OCI-LY3 (cell line): ENCODE measurements around the gene IL36B.

Source experiments
- H2AFZ ChIP-seq: fragments of 200-600, 300-600 bp; shearing (Covaris generic); 2 replicates; pipeline ENCODE4 v1.6.0; 2014; ENCODE audit warnings: antibody characterized with exemption, low read depth, low read length
- H3K27ac ChIP-seq: fragments of 200-600, 300-600 bp; sonication (generic); 2 replicates; pipeline ENCODE4 v1.5.1; 2014; ENCODE audit warnings: mild to moderate bottlenecking, low read length, moderate library complexity, mixed read lengths
- H3K27me3 ChIP-seq: fragments of 200-600, 300-600 bp; sonication (generic); 2 replicates; pipeline ENCODE4 v1.6.1; 2014; ENCODE audit warnings: low read depth, low read length, mixed read lengths
- H3K36me3 ChIP-seq: fragments of 200-600, 300-600 bp; sonication (generic); replicated peaks from 2 replicates; pipeline ENCODE3; 2014; ENCODE audit warnings: low read depth, low read length, mixed read lengths
- H3K4me1 ChIP-seq: fragments of 300-600, 200-600 bp; sonication (generic); 2 replicates; pipeline ENCODE4 v1.6.1; 2014; ENCODE audit warnings: low read length, mixed read lengths
- H3K4me2 ChIP-seq: fragments of 200-600, 300-600 bp; sonication (generic); 2 replicates; pipeline ENCODE4 v1.6.1; 2014; ENCODE audit warnings: low read length, mixed read lengths
- H3K4me3 ChIP-seq: fragments of 300-600, 200-600 bp; sonication (generic); 2 replicates; pipeline ENCODE4 v1.5.1; 2014; ENCODE audit warnings: antibody characterized with exemption, mild to moderate bottlenecking, low read length, moderate library complexity
- H3K79me2 ChIP-seq: fragments of 300-600, 200-600 bp; shearing (Covaris generic); 2 replicates; pipeline ENCODE4 v1.6.1; 2014; ENCODE audit warnings: mild to moderate bottlenecking, low read length, mixed read lengths
- H3K9ac ChIP-seq: fragments of 300-600, 200-600 bp; shearing (Covaris generic); 2 replicates; pipeline ENCODE4 v1.6.0; 2014; ENCODE audit warnings: mild to moderate bottlenecking, low read length, moderate library complexity
- H3K9me3 ChIP-seq: fragments of 200-600, 300-600 bp; shearing (Covaris generic); 2 replicates; pipeline ENCODE4 v1.6.1; 2014; ENCODE audit warnings: low read length, mixed read lengths; ENCODE audit not compliant: insufficient read depth
- H4K20me1 ChIP-seq: fragments of 200-600, 300-600 bp; sonication (generic); 2 replicates; pipeline ENCODE4 v1.6.1; 2016; ENCODE audit warnings: low read length, mixed read lengths; ENCODE audit not compliant: insufficient read depth
- CTCF ChIP-seq: fragments of 200-600, 300-600 bp; sonication (generic); IDR thresholded peaks from 2 replicates; pipeline ENCODE4 v1.5.1; 2014; ENCODE audit warnings: antibody characterized with exemption, low read length, low read depth
- EZH2phosphoT487 ChIP-seq: fragments of 200-600 bp; shearing (Covaris generic); IDR thresholded peaks from 2 replicates; pipeline ENCODE4 v1.6.1; 2018; ENCODE audit warnings: antibody characterized with exemption, mixed run types, low read depth

Gene IL36B

GRCh38 chr2:113073325-113073834, 20.7 kb upstream of the IL36B start:
- no peak overlapping the region for H3K4me3 ChIP-seq
- H3K9ac ChIP-seq: no peak overlapping the region

DNA sequence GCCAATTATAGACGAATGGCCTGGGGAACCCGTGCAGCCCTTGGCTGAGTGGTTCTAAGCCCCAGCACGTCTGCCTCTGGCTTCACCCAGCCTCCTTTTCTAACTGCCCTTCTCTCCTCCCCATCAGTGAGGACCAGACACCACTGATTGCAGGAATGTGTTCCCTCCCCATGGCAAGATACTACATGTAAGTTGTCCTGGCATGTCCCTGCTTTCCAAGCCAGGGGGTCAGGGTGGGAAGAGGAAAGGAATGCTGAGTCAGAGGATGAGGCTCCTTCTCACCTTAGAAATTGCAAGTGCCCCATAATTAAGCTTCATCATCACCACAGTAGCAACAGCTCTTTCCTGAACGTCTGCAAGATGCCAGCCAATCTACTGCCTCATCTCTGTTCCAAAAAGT, 19.9 kb upstream of the IL36B start:
- Histone ChIP-seq H3K4me2 (no peak overlapping the region), H3K9ac (no peak overlapping the region), H3K36me3 (no peaks in the 10 kb centered on the region), H3K4me3 (no peak overlapping the region), H3K27ac (no peak overlapping the region), H4K20me1 (no peaks in the 10 kb centered on the region), H3K79me2 (no peaks in the 10 kb centered on the region), H3K4me1 (peaks cover 6% of the 10 kb centered on the region), H3K9me3 (no peaks in the 10 kb centered on the region), H2AFZ (no peak overlapping the region), H3K27me3 (0 out of 2 replicates have a peak, but pooled peaks cover 9% of the 10 kb centered on the region)
- TF ChIP-seq EZH2phosphoT487 (no peak), CTCF (no peak)

More at GRCh38 chr2:113073325-113073834, 20.7 kb upstream of the IL36B start:
- Histone ChIP-seq H3K4me2 (no peak overlapping the region), H3K79me2 (no peaks in the 10 kb centered on the region), H2AFZ (no peak overlapping the region), H3K4me1 (peaks cover 6% of the 10 kb centered on the region), H3K9me3 (no peaks in the 10 kb centered on the region), H3K36me3 (no peaks in the 10 kb centered on the region), H3K27ac (no peak overlapping the region), H3K27me3 (0 out of 2 replicates have a peak, but pooled peaks cover 9% of the 10 kb centered on the region), H4K20me1 (no peaks in the 10 kb centered on the region)
- TF ChIP-seq EZH2phosphoT487 (no peak), CTCF (no peak)

DNA sequence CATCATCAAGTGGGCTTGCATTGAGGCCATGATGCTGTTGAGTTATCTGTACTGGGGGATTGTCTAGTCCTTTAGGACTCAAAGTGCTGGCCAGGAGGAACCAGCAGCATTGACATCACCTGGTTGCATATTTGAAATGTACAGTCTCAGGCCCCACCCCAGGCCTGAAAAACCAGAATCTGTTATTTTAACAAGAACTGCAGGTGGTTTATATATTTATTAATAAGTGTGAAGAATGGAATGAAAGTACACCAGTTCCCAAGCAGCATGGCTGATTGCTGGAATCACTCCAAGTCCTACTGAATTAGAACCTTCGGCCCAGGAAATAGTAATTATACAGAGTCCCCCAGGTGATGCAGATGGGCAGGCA, 17.9 kb upstream of the IL36B start:
- Histone ChIP-seq H3K4me1 (no peaks in the 10 kb centered on the region), H3K36me3 (no peaks in the 10 kb centered on the region), H3K9me3 (no peaks in the 10 kb centered on the region), H3K27ac (no peak overlapping the region), H3K4me2 (no peak overlapping the region), H3K4me3 (no peak overlapping the region), H4K20me1 (no peaks in the 10 kb centered on the region), H3K9ac (no peak overlapping the region), H3K27me3 (no peaks in the 10 kb centered on the region), H3K79me2 (no peaks in the 10 kb centered on the region), H2AFZ (no peak overlapping the region)
- TF ChIP-seq CTCF (no peak), EZH2phosphoT487 (no peak)

DNA sequence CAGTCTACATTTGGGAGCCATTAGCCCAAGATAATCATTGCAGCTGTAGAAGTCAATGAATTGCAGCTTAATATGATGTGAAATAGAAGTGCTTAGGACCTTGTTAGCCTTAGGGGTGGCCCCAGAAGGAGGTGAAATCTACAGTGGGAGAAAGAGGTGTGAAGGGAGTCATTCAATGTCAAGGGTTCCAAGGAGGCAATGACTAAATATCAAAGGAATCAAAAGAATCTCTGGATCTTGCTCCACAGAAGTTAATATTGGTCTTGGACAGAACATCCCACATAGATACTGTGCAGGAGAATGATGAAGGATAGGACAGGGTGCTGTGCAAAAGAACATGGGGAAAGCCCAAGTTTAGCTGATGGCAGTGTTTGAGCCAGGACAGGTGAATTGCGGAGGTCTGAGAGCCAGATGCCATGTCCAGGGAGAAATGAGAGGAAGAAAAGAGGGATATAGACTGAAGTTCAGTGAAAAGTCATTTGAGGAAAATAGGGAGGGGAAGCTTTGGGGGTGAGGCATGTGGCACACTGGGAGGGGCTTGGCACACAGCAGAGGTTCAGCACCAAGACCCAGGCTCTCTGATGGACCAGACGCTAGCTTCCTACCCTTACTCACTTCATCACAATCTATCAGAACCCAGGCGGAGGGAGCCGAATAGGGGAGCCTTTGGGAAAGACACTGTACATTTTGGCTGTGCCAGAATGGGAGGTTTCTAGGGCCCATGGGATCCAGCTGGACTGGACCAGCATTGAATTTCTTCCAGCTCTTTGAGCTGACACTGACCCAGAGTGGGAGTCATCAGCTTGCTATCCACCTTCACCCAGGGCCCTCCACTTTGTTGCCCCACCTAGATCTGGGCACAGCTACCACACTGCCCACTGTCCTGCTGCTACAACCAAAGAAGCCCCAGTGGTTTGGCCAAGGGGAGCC, 17.3 kb upstream of the IL36B start:
- Histone ChIP-seq H3K9me3 (no peaks in the 10 kb centered on the region), H3K9ac (no peak overlapping the region), H3K4me1 (no peaks in the 10 kb centered on the region), H3K79me2 (no peaks in the 10 kb centered on the region), H3K36me3 (no peaks in the 10 kb centered on the region), H3K4me2 (no peak overlapping the region), H3K27me3 (no peaks in the 10 kb centered on the region), H4K20me1 (no peaks in the 10 kb centered on the region), H3K27ac (no peak overlapping the region), H2AFZ (no peak overlapping the region), H3K4me3 (no peak overlapping the region)
- TF ChIP-seq EZH2phosphoT487: no peak
- TF ChIP-seq CTCF: no peak
